B cell (primary cell): ENCODE data around the gene SELENOF. TPM values are rescaled to one million over a fixed set of nuclear protein-coding genes. Genes with fewer than 3 reads are reported as not detected.

Experiments
- ATAC-seq: fragments of 200-7000 bp; cut with Tn5 transposase; one replicate; pipeline ENCODE4 v1.10.0; 2021; ENCODE audit warnings: low read depth, mild to moderate bottlenecking, moderate number of reproducible peaks, moderate library complexity
- CTCF ChIA-PET: fragments of 350-600 bp; sonication (Branson Sonifier 250); formaldehyde crosslinking; loops from one replicate; lab custom pipeline; 2021; ENCODE audit warnings: antibody characterized with exemption, inconsistent platforms; lab: Charles Lee
- POLR2A ChIA-PET: fragments of 350-600 bp; sonication (Branson Sonifier 250); formaldehyde crosslinking; loops from one replicate; lab custom pipeline; 2021; ENCODE audit warnings: antibody characterized with exemption; lab: Charles Lee
- DNase-seq: peaks from one replicate; pipeline ENCODE4 v3.0.0; 2013
- H2AFZ ChIP-seq: 2 replicates; pipeline ENCODE4 v1.6.1; 2012; ENCODE audit warnings: mild to moderate bottlenecking, low read depth, low read length; ENCODE audit not compliant: insufficient read depth, poor library complexity, severe bottlenecking
- H3K27ac ChIP-seq, 2 donors: 1 replicate in 1 of 2; 2 replicates in 1 of 2; pipeline ENCODE4 v1.5.1; 2012 to 2013; ENCODE audit warnings: low read length in 2 of 2, mild to moderate bottlenecking in 2 of 2, moderate library complexity in 1 of 2
- H3K27me3 ChIP-seq, 4 experiments: fragments of 200-600 bp in 1 of 4; sonication (generic) in 1 of 4; replicated peaks in 1 of 4; 1 replicate in 2 of 4; 2 replicates in 2 of 4; pipeline versions ENCODE4 v1.6.1 to v1.7.0; 2013 to 2016; ENCODE audit warnings: low read length in 3 of 4, mild to moderate bottlenecking in 2 of 4, mixed read lengths in 1 of 4, moderate library complexity in 1 of 4; ENCODE audit not compliant: insufficient read depth in 4 of 4, control insufficient read depth in 3 of 4; ENCODE audit errors: control extremely low read depth in 1 of 4
- H3K36me3 ChIP-seq, 2 experiments: replicated peaks in 1 of 2; 1 replicate in 1 of 2; 2 replicates in 1 of 2; pipeline versions ENCODE4 v1.6.1 to v1.7.1; 2013; ENCODE audit warnings: low read length in 1 of 2; ENCODE audit not compliant: insufficient read depth in 2 of 2, control insufficient read depth in 1 of 2; ENCODE audit errors: control extremely low read depth in 1 of 2, extremely low read depth in 1 of 2
- H3K4me1 ChIP-seq, 2 donors: fragments of 200-600 bp in 1 of 2; sonication (generic) in 1 of 2; 1 replicate in 1 of 2; 2 replicates in 1 of 2; pipeline versions ENCODE4 v1.5.1 to v1.6.1; 2013 to 2017; ENCODE audit warnings: low read length in 2 of 2; ENCODE audit not compliant: control insufficient read depth in 2 of 2, insufficient read depth in 2 of 2
- H3K4me2 ChIP-seq: replicated peaks from 2 replicates; pipeline ENCODE3; 2012; ENCODE audit warnings: mild to moderate bottlenecking, low read depth, low read length; ENCODE audit not compliant: poor library complexity, severe bottlenecking
- H3K4me3 ChIP-seq, 5 experiments: fragments of 200-600 bp in 1 of 5; sonication (generic) in 1 of 5; 1 replicate in 3 of 5; 2 replicates in 2 of 5; pipeline versions ENCODE4 v1.5.1 to v1.7.0; 2011 to 2016; ENCODE audit warnings: low read length in 4 of 5, mild to moderate bottlenecking in 4 of 5, low read depth in 2 of 5, control low read depth in 1 of 5, moderate library complexity in 1 of 5; ENCODE audit not compliant: insufficient read depth in 1 of 5; ENCODE audit errors: control extremely low read depth in 1 of 5, extremely low read depth in 1 of 5
- H3K79me2 ChIP-seq: fragments of 200-600 bp; sonication (generic); one replicate; pipeline ENCODE4 v1.6.0; 2016; ENCODE audit warnings: low read length; ENCODE audit not compliant: control insufficient read depth, insufficient read depth
- H3K9ac ChIP-seq: fragments of 200-600 bp; sonication (generic); 2 replicates; pipeline ENCODE4 v1.6.1; 2017; ENCODE audit warnings: mild to moderate bottlenecking, low read length, moderate library complexity
- H3K9me3 ChIP-seq, 3 donors: one replicate each; pipeline versions ENCODE4 v1.6.1 to v1.7.1; 2013; ENCODE audit warnings: low read length in 2 of 3; ENCODE audit not compliant: control insufficient read depth in 2 of 3, insufficient read depth in 1 of 3; ENCODE audit errors: control extremely low read depth in 1 of 3
- H4K20me1 ChIP-seq: 2 replicates; pipeline ENCODE4 v1.6.0; 2012; ENCODE audit warnings: mild to moderate bottlenecking, low read length; ENCODE audit not compliant: insufficient read depth, control insufficient read depth, poor library complexity, severe bottlenecking
- H3K27ac Mint-ChIP-seq: one replicate; pipeline ENCODE4 v1.8.0; 2021; ENCODE audit warnings: mixed read lengths
- H3K27me3 Mint-ChIP-seq: one replicate; pipeline ENCODE4 v1.8.0; 2021; ENCODE audit warnings: mixed read lengths
- H3K4me1 Mint-ChIP-seq: one replicate; pipeline ENCODE4 v1.8.0; 2021; ENCODE audit warnings: mixed read lengths
- H3K4me3 Mint-ChIP-seq: one replicate; pipeline ENCODE4 v1.8.0; 2021; ENCODE audit warnings: mixed read lengths
- H3K9me3 Mint-ChIP-seq: one replicate; pipeline ENCODE4 v1.8.0; 2022; ENCODE audit warnings: mixed read lengths; ENCODE audit not compliant: insufficient read depth
- EZH2 ChIP-seq: IDR thresholded peaks from 2 replicates; pipeline ENCODE4 v1.6.1; 2012; ENCODE audit warnings: borderline replicate concordance, low read depth, mild to moderate bottlenecking, moderate library complexity, low read length; ENCODE audit not compliant: insufficient read depth, poor library complexity, severe bottlenecking
- WGBS: methylation state at CpG from one replicate; pipeline ENCODE4 v1.1.5; 2013; ENCODE audit warnings: missing lambda C conversion rate; ENCODE audit not compliant: insufficient coverage; 5-methylcytosine and 5-hydroxymethylcytosine counted together
- intact Hi-C: fragments of 100-400 bp; cut with micrococcal nuclease; formaldehyde crosslinking; loops from one replicate; pipeline ENCODE4 v1.10.0; 2022
- polyA plus RNA-seq: library from polyadenylated mRNA; depleted of rRNA; stranded (reverse); fragments of >200 nt; gene quantifications from 2 replicates; pipeline ENCODE4 v1.2.3, GENCODE V29; 2012
- total RNA-seq, 2 donors: library from RNA; stranded (reverse); fragments of 120-200 nt in 1 of 2; gene quantifications; 1 replicate in 1 of 2; 2 replicates in 1 of 2; pipeline versions ENCODE4 v1.2.3 to v1.2.4, GENCODE V29; 2013 to 2022
- TF ChIP-seq, protein P1 (sequence below): fragments of 200-600 bp; IDR thresholded peaks from one replicate; pipeline ENCODE4 v1.8.0; 2022; ENCODE audit warnings: antibody characterized with exemption, mild to moderate bottlenecking

SELENOF gene
- total and polyA plus RNA-seq, 2 donors (not counting 1 experiment from before 2014, with no cell fraction given) = 113 to 185 TPM

DNA sequence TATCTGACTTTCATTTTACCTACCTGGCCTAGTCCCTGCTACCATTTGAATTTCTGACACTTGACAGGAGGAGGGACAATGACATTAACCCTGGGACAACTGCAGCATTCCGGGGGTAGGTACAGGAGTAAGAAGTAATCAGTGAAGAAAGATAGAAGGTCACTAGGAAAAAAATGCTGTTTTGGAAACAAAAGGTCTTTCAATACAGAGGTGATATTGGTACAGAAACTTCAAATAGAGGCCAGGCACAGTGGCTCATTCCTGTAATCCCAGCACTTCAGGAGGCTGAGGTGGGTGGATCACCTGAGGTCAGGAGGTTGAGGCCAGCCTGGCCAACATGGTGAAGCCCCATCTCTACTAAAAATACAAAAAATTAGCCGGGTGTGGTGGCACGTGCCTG lies 68.4 kb downstream of the SELENOF start:
- Mint-ChIP-seq H3K4me3 (no peak overlapping the region), H3K4me1 (peaks cover 2% of the 10 kb centered on the region), H3K27ac (no peak overlapping the region), H3K9me3 (no peaks in the 10 kb centered on the region), H3K27me3 (no peaks in the 10 kb centered on the region)
- Histone ChIP-seq H3K79me2 (no peaks in the 10 kb centered on the region), H3K27me3 (no peaks in the 10 kb centered on the region), H2AFZ (no peak overlapping the region), H4K20me1 (no peaks in the 10 kb centered on the region), H3K36me3 (no peaks in the 10 kb centered on the region), H3K9me3 (peaks cover 0 to 4% (median 0%) of the 10 kb centered on the region in 3 donors), H3K4me2 (no peak overlapping the region), H3K27ac (no peak overlapping the region), H3K9ac (no peak overlapping the region), H3K4me1 (no peaks in the 10 kb centered on the region), H3K4me3 (no peak overlapping the region)
- intact Hi-C loops = no loop called here
- no peak for DNase-seq
- POLR2A ChIA-PET = no interaction called here
- ATAC-seq = no peak
- CTCF ChIA-PET = interaction anchor here (1.0 kb wide), 1 partner anchor 239 kb away, joined by 3 read pairs; no protein-coding TSS in a partner anchor
- TF ChIP-seq EZH2 = no peak
- TF ChIP-seq, protein P1, sequence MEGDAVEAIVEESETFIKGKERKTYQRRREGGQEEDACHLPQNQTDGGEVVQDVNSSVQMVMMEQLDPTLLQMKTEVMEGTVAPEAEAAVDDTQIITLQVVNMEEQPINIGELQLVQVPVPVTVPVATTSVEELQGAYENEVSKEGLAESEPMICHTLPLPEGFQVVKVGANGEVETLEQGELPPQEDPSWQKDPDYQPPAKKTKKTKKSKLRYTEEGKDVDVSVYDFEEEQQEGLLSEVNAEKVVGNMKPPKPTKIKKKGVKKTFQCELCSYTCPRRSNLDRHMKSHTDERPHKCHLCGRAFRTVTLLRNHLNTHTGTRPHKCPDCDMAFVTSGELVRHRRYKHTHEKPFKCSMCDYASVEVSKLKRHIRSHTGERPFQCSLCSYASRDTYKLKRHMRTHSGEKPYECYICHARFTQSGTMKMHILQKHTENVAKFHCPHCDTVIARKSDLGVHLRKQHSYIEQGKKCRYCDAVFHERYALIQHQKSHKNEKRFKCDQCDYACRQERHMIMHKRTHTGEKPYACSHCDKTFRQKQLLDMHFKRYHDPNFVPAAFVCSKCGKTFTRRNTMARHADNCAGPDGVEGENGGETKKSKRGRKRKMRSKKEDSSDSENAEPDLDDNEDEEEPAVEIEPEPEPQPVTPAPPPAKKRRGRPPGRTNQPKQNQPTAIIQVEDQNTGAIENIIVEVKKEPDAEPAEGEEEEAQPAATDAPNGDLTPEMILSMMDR = no peak
- WGBS = 100% methylated on average over 1 of the region's 3 CpGs

DNA sequence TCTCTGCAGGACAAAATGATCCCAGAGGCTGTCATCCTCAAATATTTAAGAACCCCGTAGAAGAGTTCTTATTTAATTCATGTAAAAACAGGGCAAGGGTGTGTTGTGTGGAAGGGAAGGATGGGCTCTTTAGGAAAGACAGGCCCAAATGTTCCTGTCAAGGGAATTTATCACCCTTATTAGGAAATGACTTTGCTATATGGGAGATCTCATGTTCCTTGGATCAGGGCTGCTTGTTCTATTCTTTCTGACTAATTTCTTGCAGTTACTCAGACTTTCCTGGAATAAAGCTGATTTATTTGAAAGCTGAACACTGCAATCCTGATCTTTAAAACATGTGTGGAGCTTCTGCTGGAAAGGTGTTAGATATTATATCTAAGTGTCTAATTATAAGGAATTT lies 72.8 kb downstream of the SELENOF start:
- H3K4me2 ChIP-seq = no peak overlapping the region
- no peak for ATAC-seq
- H3K4me3 ChIP-seq = no peak overlapping the region
- ChIA-PET CTCF (interaction anchor here (1.6 kb wide), 1 partner anchor 243 kb away, joined by 4 read pairs; no protein-coding TSS in a partner anchor), POLR2A (no interaction called here)
- no peaks in the 10 kb centered on the region for H3K9me3 Mint-ChIP-seq
- no peak overlapping the region for H3K4me3 Mint-ChIP-seq
- no peak for DNase-seq
- no peaks in the 10 kb centered on the region for H3K27me3 Mint-ChIP-seq
- no peaks in the 10 kb centered on the region for H3K9me3 ChIP-seq
- H3K4me1 Mint-ChIP-seq = no peaks in the 10 kb centered on the region
- no peaks in the 10 kb centered on the region for H3K36me3 ChIP-seq
- no peaks in the 10 kb centered on the region for H3K27me3 ChIP-seq
- TF ChIP-seq, protein P1 = no peak
- no peak for TF ChIP-seq EZH2
- no peak overlapping the region for H3K9ac ChIP-seq
- H3K27ac Mint-ChIP-seq = no peak overlapping the region
- no CpG with 5 or more reads among the region's 1 CpG for WGBS
- intact Hi-C loops = no loop called here
- no peaks in the 10 kb centered on the region for H3K4me1 ChIP-seq
- no peaks in the 10 kb centered on the region for H4K20me1 ChIP-seq
- H3K79me2 ChIP-seq = no peaks in the 10 kb centered on the region
- no peak overlapping the region for H3K27ac ChIP-seq
- H2AFZ ChIP-seq = no peak overlapping the region
